ENCODE results near the gene MCM8.

- TF ChIP-seq ETS1 (IDR thresholded peaks at IDR 0.05) (no peak), POLR2AphosphoS5 (IDR thresholded peaks at IDR 0.05; ENCODE audit: low read depth) (no peak), CTCF (conservative IDR thresholded peaks at IDR 0.05; ENCODE audit: low read depth in 2 of 2) (no peak)
Measured at GRCh38 chr20:6014017-6014416, 63.6 kb downstream of the MCM8 start.

Measured in GM23338 (cell line).